Activated CD4-positive, alpha-beta T cell treated with anti-CD3 and anti-CD28 coated beads, Interleukin-2, amount 50 U/mL, for 24 hours (primary cell): ENCODE measurements around the gene PLIN5.
A peak's percentile ranks its signal among the peaks of the same experiment; 100 is the strongest.
"Not testable (repeated sequence)": the region's sequence is repeated elsewhere in the genome, so short reads cannot be mapped to it uniquely, and the experiment has no call there.

ENCODE experiments used
- DNase-seq, 2 donors: peaks; one replicate each; pipeline ENCODE4 v3.0.0-alpha.2; 2020; ENCODE audit warnings: low read depth in 1 of 2, low spot score in 1 of 2

The PLIN5 gene

DNA sequence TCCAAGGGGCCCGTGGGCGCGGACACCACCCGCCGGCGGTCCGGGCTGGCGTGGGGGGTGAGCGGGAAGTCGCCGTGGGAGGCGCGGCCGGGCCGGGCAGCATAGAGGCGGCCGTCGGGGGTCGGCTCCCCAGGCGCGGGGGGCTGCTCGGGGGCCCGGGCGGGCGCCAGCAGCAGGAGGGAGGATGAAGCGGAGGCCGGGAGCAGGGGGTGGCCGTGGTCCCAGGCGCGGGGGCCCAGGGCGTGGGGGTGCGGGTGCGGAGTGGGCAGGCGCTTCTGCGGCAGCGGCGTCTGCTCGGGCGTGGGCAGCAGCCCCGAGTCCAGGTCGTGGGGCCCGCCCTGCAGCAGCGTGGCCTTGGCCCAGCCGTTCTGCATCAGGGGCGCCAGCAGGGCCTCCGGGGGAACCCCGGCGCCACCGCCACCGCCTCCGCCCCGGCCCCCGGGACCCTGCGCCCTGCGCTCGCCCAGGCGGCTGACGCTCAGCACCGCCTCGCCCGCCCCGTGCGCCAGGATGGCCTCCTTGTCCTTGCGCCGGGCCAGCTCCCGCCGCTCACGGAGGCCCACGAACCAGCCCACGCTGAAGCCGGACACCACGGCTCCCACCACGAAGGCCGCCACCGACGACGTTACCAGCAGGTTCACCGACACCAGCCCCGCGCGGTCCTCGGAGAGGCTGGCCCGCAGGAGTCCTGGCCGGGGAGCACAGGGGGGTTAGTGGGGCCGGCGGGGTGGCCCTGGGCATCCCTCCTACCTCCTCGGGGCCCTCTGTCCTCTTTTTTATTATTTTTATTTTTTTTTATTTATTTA, 9.0 kb upstream of the PLIN5 start:
- no peak for DNase-seq

GRCh38 chr19:4542896-4543841, 8.1 kb upstream of the PLIN5 start:
- DNase-seq: no peak

DNA sequence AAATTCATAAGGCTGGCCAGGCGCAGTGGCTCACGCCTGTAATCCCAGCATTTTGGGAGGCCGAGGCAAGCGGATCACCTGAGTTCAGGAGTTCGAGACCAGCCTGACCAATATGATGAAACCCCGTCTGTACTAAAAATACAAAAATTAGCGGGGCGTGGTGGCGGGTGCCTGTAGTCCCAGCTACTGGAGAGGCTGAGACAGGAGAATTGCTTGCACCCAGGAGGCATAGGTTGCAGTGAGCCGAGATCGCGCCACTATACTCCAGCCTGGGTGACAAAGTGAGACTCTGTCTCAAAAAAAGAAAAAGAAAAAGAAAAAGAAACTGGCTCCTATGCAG, 6.8 kb upstream of the PLIN5 start:
- not testable (repeated sequence) for DNase-seq

DNA sequence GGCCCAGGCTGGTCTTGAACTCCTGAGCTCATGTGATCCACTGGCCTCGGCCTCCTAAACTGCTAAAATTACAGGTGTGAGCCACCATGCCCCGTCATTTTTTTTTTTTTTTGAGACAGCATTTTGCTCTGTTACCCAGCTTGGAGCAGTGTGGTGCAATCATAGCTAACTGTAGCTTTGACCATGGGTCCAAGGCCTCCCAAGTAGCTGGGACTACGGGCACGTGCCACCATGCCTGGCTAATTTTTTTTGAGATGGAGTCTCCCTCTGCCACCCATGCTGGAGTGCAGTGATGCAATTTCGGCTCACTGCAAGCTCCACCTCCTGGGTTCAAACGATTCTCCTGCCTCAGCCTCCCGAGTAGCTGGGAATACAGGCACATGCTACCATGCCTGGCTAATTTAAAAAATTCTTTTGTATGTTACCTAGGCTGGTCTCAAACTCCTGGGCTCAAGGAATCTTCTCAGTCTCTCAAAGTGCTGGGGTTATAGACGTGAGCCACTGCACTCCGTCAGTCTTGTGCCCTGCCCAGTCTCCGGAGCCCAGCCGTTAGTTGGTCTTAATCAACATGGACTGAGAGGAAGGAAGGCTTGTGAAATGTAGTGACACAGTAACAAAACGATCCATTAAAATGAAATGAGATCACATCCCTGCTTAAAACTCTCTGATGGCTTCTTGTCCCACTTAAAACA, 6.2 kb upstream of the PLIN5 start:
- DNase-seq: no peak

- no peak for DNase-seq
Observed at GRCh38 chr19:4539693-4540581, 4.9 kb upstream of the PLIN5 start, which contains the start of gene LRG1. Gene LRG1, minus strand, starts transcription at chr19:4540036. Its CDS starts 23 bp downstream, at chr19:4540013.

- DNase-seq: no peak
Observed at GRCh38 chr19:4539169-4539692, 4.2 kb upstream of the PLIN5 start.

DNA sequence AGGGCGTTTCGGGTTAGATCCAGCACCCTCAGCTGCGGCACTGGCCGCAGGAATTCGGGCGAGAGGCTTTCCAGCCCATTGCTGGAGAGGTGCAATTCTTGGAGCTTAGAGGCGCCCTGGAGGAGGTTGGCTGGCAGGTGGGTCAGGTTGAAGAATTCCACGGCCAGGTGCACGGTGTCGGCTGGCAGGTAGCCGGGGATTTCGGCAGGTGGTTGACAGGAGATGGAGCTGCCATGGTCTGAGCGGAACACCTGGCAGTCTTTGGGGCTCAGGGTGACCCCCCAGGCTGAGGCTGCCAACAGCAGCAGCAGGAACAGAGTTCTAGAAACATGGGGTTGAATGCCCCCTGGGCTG, 3.6 kb upstream of the PLIN5 start:
- DNase-seq: no peak

GRCh38 chr19:4537953-4538600, 3.1 kb upstream of the PLIN5 start:
- DNase-seq: no peak

GRCh38 chr19:4536798-4537197, 1.8 kb upstream of the PLIN5 start:
- no peak for DNase-seq

- DNase-seq: no peak
Observed at GRCh38 chr19:4533835-4534424, 1.1 kb downstream of the PLIN5 start.

- no peak for DNase-seq
Observed at GRCh38 chr19:4533334-4533733, 1.7 kb downstream of the PLIN5 start.

GRCh38 chr19:4531562-4532165, 3.4 kb downstream of the PLIN5 start:
- no peak for DNase-seq

DNA sequence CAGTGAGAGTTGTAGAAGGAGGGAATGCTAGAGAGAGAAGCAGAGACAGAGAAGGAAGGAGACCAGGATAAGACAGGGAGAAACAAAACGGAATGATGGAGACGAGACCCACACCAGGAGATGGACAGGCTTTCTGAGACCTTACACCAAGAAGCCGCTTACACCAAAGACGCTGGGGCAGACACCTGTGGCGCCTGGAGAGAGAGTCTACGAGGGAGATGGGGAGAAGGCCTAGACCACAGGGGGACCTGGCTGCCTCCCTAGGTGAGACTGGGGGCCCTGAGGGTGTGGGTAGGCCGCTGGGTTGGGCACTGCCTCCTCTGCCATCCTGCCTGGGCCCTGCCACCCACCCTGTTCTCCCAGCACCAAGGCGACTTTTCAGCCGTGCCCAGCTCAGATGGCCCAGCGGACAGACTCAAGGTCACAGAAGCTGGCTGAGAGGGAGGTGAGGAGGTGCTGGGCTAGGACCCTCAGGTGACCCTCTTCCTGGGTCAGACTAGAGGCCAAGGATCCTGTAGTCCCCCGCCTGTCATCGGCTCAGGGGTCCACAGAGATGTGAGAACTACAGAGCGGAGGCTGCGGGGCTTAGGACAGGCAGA, 5.0 kb downstream of the PLIN5 start:
- no peak for DNase-seq

GRCh38 chr19:4528843-4529242, 6.2 kb downstream of the PLIN5 start:
- no peak for DNase-seq

GRCh38 chr19:4527377-4527776, 7.6 kb downstream of the PLIN5 start:
- not testable (repeated sequence) for DNase-seq

- no peak for DNase-seq
Observed at GRCh38 chr19:4525563-4526002, 9.4 kb downstream of the PLIN5 start.

GRCh38 chr19:4524808-4525562, 10.0 kb downstream of the PLIN5 start:
- peak; percentile 41 to 50 for DNase-seq
